ENCODE data around the gene PSMD7.

GRCh38 chr16:74290356-74290755, 6.3 kb upstream of the PSMD7 start:
- TF ChIP-seq YY1 (IDR thresholded peaks at IDR 0.05; ENCODE audit: insufficient read depth, insufficient read length) (no peak), SUZ12 (IDR thresholded peaks at IDR 0.05; ENCODE audit: extremely low read depth, insufficient read depth, insufficient read length) (no peak)
